ENCODE data around the gene CACNB4. TPM values are rescaled to one million over a fixed set of nuclear protein-coding genes. Genes with fewer than 3 reads are reported as not detected.
"Not testable (repeated sequence)": the region's sequence is repeated elsewhere in the genome, so short reads cannot be mapped to it uniquely, and the experiment has no call there.

The CACNB4 gene
- total RNA-seq, 2 donors from 2014 or later = 0.93 to 0.95 TPM

DNA sequence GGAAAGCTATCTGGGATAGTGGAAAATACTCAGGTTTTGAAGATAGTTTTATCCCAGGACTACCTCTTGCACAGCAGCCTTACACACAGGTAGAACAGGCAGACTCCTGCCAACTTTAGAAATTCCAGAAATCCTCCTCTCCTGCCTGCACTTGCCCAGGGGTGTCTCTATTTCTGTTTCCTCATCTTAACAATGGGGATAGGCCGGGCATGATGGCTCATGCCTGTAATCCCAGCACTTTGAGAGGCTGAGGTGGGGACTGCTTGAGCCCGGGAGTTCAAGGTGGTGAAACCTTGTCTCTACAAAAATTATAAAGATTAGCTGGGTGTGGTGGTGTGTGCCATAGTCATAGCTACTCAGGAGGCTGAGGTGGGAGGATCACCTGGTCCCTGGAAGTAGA lies 153.7 kb downstream of the CACNB4 start:
- H3K27me3 Mint-ChIP-seq (ENCODE audit: insufficient read depth) = no peaks in the 10 kb centered on the region
- no peak overlapping the region for H3K27ac Mint-ChIP-seq
- Histone ChIP-seq H3K36me3 (ENCODE audit: control insufficient read depth, insufficient read depth, low read length) (no peaks in the 10 kb centered on the region), H3K9me3 (ENCODE audit: control insufficient read depth, low read length) (peaks cover 22% of the 10 kb centered on the region), H3K27ac (ENCODE audit: low read depth, low read length) (no peak overlapping the region), H3K4me3 (ENCODE audit: low read length) (no peak overlapping the region), H3K9ac (ENCODE audit: extremely low read depth, low read length, poor library complexity, severe bottlenecking) (no peak overlapping the region), H3K27me3 (ENCODE audit: control insufficient read depth, insufficient read depth, low read length, poor library complexity, severe bottlenecking) (no peaks in the 10 kb centered on the region), H3K4me1 (ENCODE audit: control insufficient read depth, insufficient read depth, low read length) (no peaks in the 10 kb centered on the region)
- no peak for DNase-seq
- no peak overlapping the region for H3K4me3 Mint-ChIP-seq
- no peak for TF ChIP-seq CTCF (conservative IDR thresholded peaks at IDR 0.05)
- H3K9me3 Mint-ChIP-seq = peaks cover 29% of the 10 kb centered on the region
- 50 to 94% methylated on average over 1 to 2 of the region's 2 CpGs for WGBS, 2 experiments (ENCODE audit: insufficient coverage in 1 of 2, insufficient read length in 1 of 2)
- H3K4me1 Mint-ChIP-seq = peaks cover 4% of the 10 kb centered on the region
- peaks cover 5% of the 10 kb centered on the region for H3K36me3 Mint-ChIP-seq (ENCODE audit: low read depth)

DNA sequence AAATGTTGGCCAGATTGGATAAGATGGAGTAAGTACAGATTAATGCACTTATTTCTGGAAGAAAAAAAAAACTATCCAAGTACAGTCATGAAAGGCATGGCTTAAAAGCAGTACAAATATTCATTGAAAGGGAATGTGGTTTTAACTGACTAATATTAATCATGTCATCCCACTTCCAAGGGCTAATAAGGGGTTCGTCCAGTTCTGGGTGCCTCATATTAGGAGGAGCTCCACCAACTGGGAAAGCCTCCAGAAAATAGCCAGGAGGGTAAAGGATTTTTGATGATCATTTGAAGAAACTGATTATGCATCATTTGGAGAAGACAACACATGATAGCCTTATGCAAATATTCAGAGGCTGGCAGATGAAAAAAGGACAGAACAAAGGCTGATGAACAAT lies 155.4 kb downstream of the CACNB4 start:
- Histone ChIP-seq H3K9me3 (ENCODE audit: control insufficient read depth, low read length) (peaks cover 22% of the 10 kb centered on the region), H3K27ac (ENCODE audit: low read depth, low read length) (no peak overlapping the region), H3K4me3 (ENCODE audit: low read length) (no peak overlapping the region), H3K9ac (ENCODE audit: extremely low read depth, low read length, poor library complexity, severe bottlenecking) (no peak overlapping the region), H3K27me3 (ENCODE audit: control insufficient read depth, insufficient read depth, low read length, poor library complexity, severe bottlenecking) (no peaks in the 10 kb centered on the region), H3K4me1 (ENCODE audit: control insufficient read depth, insufficient read depth, low read length) (no peaks in the 10 kb centered on the region), H3K36me3 (ENCODE audit: control insufficient read depth, insufficient read depth, low read length) (no peaks in the 10 kb centered on the region)
- WGBS, 2 experiments (ENCODE audit: insufficient coverage in 1 of 2, insufficient read length in 1 of 2) = 92% methylated on average over 1 of the region's 1 CpG; no CpG with 5 or more reads in 1 of the 2 experiments
- H3K27me3 Mint-ChIP-seq (ENCODE audit: insufficient read depth) = no peaks in the 10 kb centered on the region
- H3K9me3 Mint-ChIP-seq = peaks cover 29% of the 10 kb centered on the region
- H3K27ac Mint-ChIP-seq = no peak overlapping the region
- TF ChIP-seq CTCF (conservative IDR thresholded peaks at IDR 0.05) = no peak
- no peak for DNase-seq
- H3K36me3 Mint-ChIP-seq (ENCODE audit: low read depth) = peaks cover 5% of the 10 kb centered on the region
- peaks cover 4% of the 10 kb centered on the region for H3K4me1 Mint-ChIP-seq
- no peak overlapping the region for H3K4me3 Mint-ChIP-seq

GRCh38 chr2:151942540-151943205 lies 156.2 kb downstream of the CACNB4 start:
- H3K9me3 ChIP-seq (ENCODE audit: control insufficient read depth, low read length) = peaks cover 22% of the 10 kb centered on the region
- H3K4me1 Mint-ChIP-seq; H3K27ac Mint-ChIP-seq; H3K4me3 Mint-ChIP-seq; H3K9ac ChIP-seq (ENCODE audit: extremely low read depth, low read length, poor library complexity, severe bottlenecking); H3K4me1 ChIP-seq (ENCODE audit: control insufficient read depth, insufficient read depth, low read length); DNase-seq; H3K27me3 ChIP-seq (ENCODE audit: control insufficient read depth, insufficient read depth, low read length, poor library complexity, severe bottlenecking); H3K36me3 ChIP-seq (ENCODE audit: control insufficient read depth, insufficient read depth, low read length); H3K27me3 Mint-ChIP-seq (ENCODE audit: insufficient read depth); H3K27ac ChIP-seq (ENCODE audit: low read depth, low read length); H3K4me3 ChIP-seq (ENCODE audit: low read length); H3K36me3 Mint-ChIP-seq (ENCODE audit: low read depth): not testable (repeated sequence)
- peaks cover 29% of the 10 kb centered on the region for H3K9me3 Mint-ChIP-seq
- 93 to 97% methylated on average over 4 to 10 of the region's 10 CpGs for WGBS, 2 experiments (ENCODE audit: insufficient coverage in 1 of 2, insufficient read length in 1 of 2)

- no peak overlapping the region for H3K4me3 Mint-ChIP-seq
- peaks cover 2% of the 10 kb centered on the region for H3K36me3 Mint-ChIP-seq (ENCODE audit: low read depth)
- Histone ChIP-seq H3K9me3 (ENCODE audit: control insufficient read depth, low read length) (peaks cover 14% of the 10 kb centered on the region), H3K36me3 (ENCODE audit: control insufficient read depth, insufficient read depth, low read length) (no peaks in the 10 kb centered on the region), H3K4me1 (ENCODE audit: control insufficient read depth, insufficient read depth, low read length) (no peaks in the 10 kb centered on the region), H3K27ac (ENCODE audit: low read depth, low read length) (no peak overlapping the region), H3K4me3 (ENCODE audit: low read length) (no peak overlapping the region), H3K27me3 (ENCODE audit: control insufficient read depth, insufficient read depth, low read length, poor library complexity, severe bottlenecking) (no peaks in the 10 kb centered on the region), H3K9ac (ENCODE audit: extremely low read depth, low read length, poor library complexity, severe bottlenecking) (no peak overlapping the region)
- no peaks in the 10 kb centered on the region for H3K27me3 Mint-ChIP-seq (ENCODE audit: insufficient read depth)
- H3K4me1 Mint-ChIP-seq = no peaks in the 10 kb centered on the region
- H3K9me3 Mint-ChIP-seq = peaks cover 13% of the 10 kb centered on the region
- DNase-seq = no peak
- no peak for TF ChIP-seq CTCF (conservative IDR thresholded peaks at IDR 0.05)
- H3K27ac Mint-ChIP-seq = no peak overlapping the region
Measured at GRCh38 chr2:151937966-151938365, 160.9 kb downstream of the CACNB4 start.

Measured in endodermal cell (in vitro differentiated cells).